ENCODE data around the gene STIM1. TPM values are rescaled to one million over a fixed set of nuclear protein-coding genes. Genes with fewer than 3 reads are reported as not detected.
A peak's percentile ranks its signal among the peaks of the same experiment; 100 is the strongest.

STIM1 gene
- total RNA-seq, 1 donor from 2014 or later: 49.6 TPM

- ATAC-seq (no peak), DNase-seq (ENCODE audit: low spot score) (no peak)
- intact Hi-C loops (cut with DNase I): no loop called here
Measured at GRCh38 chr11:3903207-3903896, 47.9 kb downstream of the STIM1 start.

DNA sequence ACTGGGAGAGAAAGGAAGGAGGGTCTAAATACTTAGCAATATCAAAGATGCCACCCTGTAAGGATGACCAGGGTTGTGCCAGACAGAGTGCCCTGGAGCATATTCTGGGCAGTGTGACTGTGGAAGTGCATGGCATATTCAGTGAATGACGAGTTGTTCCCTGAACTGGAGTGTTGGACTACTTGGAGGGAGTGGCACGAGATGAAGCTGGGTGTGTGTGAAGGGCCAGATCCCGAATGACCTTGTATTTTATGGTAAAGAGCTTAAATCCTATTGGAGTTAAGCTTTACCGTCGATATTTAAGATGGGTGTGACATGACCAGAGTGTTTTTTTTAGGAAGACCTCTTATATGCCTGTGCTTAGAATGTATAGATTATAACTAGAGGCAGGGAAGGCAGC, 48.8 kb downstream of the STIM1 start:
- ATAC-seq (peak; percentile 37), DNase-seq (ENCODE audit: low spot score) (no peak)
- intact Hi-C loops (cut with DNase I): no loop called here

GRCh38 chr11:3905080-3905953, 49.9 kb downstream of the STIM1 start:
- ATAC-seq (peak; percentile 85), DNase-seq (ENCODE audit: low spot score) (no peak)
- intact Hi-C loops (cut with DNase I): no loop called here

GRCh38 chr11:3906166-3906565, 50.7 kb downstream of the STIM1 start:
- intact Hi-C loops (cut with DNase I): no loop called here
- DNase-seq (ENCODE audit: low spot score) (no peak), ATAC-seq (no peak)

GRCh38 chr11:3907590-3907989, 52.1 kb downstream of the STIM1 start:
- intact Hi-C loops (cut with DNase I): no loop called here
- no peak for ATAC-seq
- DNase-seq (ENCODE audit: low spot score): no peak

GRCh38 chr11:3909901-3910300, 54.4 kb downstream of the STIM1 start:
- ATAC-seq: no peak
- no peak for DNase-seq (ENCODE audit: low spot score)
- intact Hi-C loops (cut with DNase I): no loop called here

DNA sequence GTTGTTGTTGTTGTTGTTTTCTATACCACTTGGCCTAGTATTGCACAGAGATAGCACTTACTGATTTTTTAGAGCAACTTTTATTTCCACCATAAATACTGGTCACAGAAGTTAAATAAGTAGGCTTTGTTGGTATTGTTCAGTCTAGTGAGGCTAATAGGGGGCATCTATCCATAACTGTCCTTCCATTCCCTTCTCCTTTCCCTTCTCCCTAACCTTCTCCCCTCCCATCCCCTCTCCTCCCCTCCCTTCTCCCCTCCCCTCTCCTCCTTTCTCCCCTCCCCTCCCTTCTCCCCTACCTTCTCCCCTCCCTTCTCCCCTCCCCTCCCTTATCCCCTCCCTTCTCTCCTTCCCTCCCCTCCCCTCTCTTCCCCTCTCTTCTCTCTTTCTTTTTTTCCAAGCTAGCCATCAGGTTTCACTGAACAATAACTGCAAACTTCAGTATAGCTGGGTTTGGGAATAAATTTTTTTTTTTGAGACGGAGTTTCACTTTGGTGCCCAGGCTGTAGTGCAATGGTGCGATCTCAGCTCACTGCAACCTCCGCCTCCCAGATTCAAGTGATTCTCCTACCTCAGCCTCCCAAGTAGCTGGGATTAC, 56.5 kb downstream of the STIM1 start:
- intact Hi-C loops (cut with DNase I): no loop called here
- no peak for ATAC-seq
- no peak for DNase-seq (ENCODE audit: low spot score)

DNA sequence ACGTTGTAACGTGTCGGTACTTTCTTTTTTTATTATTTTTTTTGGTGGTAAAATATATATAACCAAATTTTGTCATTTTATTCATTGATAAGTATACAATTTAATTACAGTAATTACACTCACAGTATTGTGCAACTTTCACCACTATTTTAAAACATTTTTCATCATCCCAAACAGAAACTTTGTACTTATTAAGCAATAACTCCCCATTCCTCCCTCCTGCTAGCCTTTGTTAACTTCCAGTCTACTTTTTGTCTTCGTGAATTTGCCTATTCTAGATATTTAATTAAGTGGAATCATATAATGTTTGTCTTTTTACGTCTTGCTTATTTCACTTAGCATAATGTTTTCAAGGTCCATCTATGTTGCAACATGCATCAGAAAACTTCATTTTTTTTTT, 58.5 kb downstream of the STIM1 start:
- intact Hi-C loops (cut with DNase I): no loop called here
- ATAC-seq (no peak), DNase-seq (ENCODE audit: low spot score) (no peak)

DNA sequence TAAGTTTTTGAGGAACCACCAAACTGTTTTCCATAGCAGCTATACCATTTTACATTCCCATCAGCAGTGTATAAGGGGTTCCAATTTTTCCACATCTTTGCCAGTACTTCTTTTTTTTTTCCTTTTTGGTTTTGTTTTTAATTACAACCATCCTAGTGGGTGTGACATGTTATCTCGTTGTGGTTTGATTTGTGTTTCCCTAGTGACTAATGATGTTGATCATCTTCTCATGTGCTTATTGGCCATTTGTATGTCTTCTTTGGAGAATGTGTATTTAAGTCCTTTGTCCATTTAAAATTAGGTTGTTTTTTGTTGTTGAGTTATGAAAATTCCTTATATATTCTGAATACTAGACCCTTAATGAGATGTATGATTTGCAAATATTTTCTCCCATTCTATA, 59.3 kb downstream of the STIM1 start:
- DNase-seq (ENCODE audit: low spot score): no peak
- intact Hi-C loops (cut with DNase I): no loop called here
- no peak for ATAC-seq

- intact Hi-C loops (cut with DNase I): no loop called here
- ATAC-seq: no peak
- DNase-seq (ENCODE audit: low spot score): no peak
Measured at GRCh38 chr11:3916962-3917361, 61.5 kb downstream of the STIM1 start.

DNA sequence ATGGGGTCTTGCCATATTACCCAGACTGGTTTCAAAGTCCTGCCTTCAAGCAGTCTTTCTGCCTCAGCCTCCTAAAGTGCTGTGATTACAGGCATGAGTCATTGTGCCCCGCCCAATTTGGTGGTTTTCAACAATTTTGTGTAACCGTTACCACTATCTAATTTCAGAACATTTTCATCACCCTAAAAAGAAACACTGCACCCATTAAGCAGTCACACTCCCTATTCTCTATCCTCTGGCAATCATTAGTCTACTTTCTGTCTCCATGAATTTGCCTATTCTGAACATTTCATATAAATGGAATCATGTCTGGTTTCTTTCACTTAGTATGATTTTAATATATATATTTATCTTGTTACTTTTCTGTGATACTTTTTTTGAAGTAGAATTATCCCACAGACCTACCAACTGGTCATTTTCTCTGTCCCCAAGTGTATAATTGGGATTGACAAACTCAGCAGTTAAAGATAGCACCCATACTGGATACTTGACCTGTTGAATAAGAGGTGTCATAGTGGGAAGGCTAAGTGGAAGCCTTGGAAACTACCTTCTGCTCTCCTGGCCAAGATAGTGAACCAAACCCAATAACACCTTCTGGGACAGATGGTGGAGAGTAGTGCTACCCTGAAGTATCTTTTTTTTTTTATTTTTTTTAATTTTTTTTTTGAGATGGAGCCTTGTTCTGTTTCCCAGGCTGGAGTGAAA, 64.8 kb downstream of the STIM1 start:
- ATAC-seq: peak; percentile 84
- intact Hi-C loops (cut with DNase I): no loop called here
- DNase-seq (ENCODE audit: low spot score): no peak

GRCh38 chr11:3922056-3922455, 66.6 kb downstream of the STIM1 start:
- no peak for ATAC-seq
- intact Hi-C loops (cut with DNase I): no loop called here
- no peak for DNase-seq (ENCODE audit: low spot score)

- ATAC-seq (no peak), DNase-seq (ENCODE audit: low spot score) (no peak)
- intact Hi-C loops (cut with DNase I): no loop called here
Measured at GRCh38 chr11:3925513-3925912, 70.0 kb downstream of the STIM1 start.

GRCh38 chr11:3926458-3927095, 71.1 kb downstream of the STIM1 start:
- DNase-seq (ENCODE audit: low spot score) (no peak), ATAC-seq (no peak)
- intact Hi-C loops (cut with DNase I): no loop called here

- intact Hi-C loops (cut with DNase I): no loop called here
- ATAC-seq: no peak
Measured at GRCh38 chr11:3927129-3927796, 71.8 kb downstream of the STIM1 start.

GRCh38 chr11:3929232-3929631, 73.8 kb downstream of the STIM1 start:
- intact Hi-C loops (cut with DNase I): no loop called here
- no peak for DNase-seq (ENCODE audit: low spot score)
- ATAC-seq: no peak

More at GRCh38 chr11:3927129-3927796, 71.8 kb downstream of the STIM1 start:
- DNase-seq (ENCODE audit: low spot score): no peak

- ATAC-seq (peak; percentile 45), DNase-seq (ENCODE audit: low spot score) (no peak)
- intact Hi-C loops (cut with DNase I): no loop called here
Measured at GRCh38 chr11:3929649-3930048, 74.2 kb downstream of the STIM1 start.

GRCh38 chr11:3932698-3933097, 77.2 kb downstream of the STIM1 start:
- ATAC-seq: no peak
- DNase-seq (ENCODE audit: low spot score): no peak
- intact Hi-C loops (cut with DNase I): no loop called here

Data from sciatic nerve (tissue), 2 donors.